ENCODE data around the gene MAGEA9B.
"Not testable (repeated sequence)": the region's sequence is repeated elsewhere in the genome, so short reads cannot be mapped to it uniquely, and the experiment has no call there.

Gene MAGEA9B

GRCh38 chrX:149610511-149610910 is 23.3 kb upstream of the MAGEA9B start:
- Histone ChIP-seq H3K9ac (ENCODE audit: low read depth, low read length) (no peak overlapping the region), H3K9me3 (ENCODE audit: control insufficient read depth, insufficient read depth, low read length) (peaks cover 5% of the 10 kb centered on the region), H3K4me3 (ENCODE audit: low read depth, low read length) (no peak overlapping the region), H3K4me1 (ENCODE audit: control insufficient read depth, insufficient read depth, low read length) (no peaks in the 10 kb centered on the region), H3K27me3 (ENCODE audit: control insufficient read depth, insufficient read depth, low read length) (no peaks in the 10 kb centered on the region), H3K36me3 (ENCODE audit: control insufficient read depth, insufficient read depth, low read length) (no peaks in the 10 kb centered on the region)

GRCh38 chrX:149607699-149608098 is 20.4 kb upstream of the MAGEA9B start:
- H3K9ac ChIP-seq (ENCODE audit: low read depth, low read length) = no peak overlapping the region
- H3K4me3 ChIP-seq (ENCODE audit: low read depth, low read length) = no peak overlapping the region
- peaks cover 3% of the 10 kb centered on the region for H3K36me3 ChIP-seq (ENCODE audit: control insufficient read depth, insufficient read depth, low read length)
- H3K27me3 ChIP-seq (ENCODE audit: control insufficient read depth, insufficient read depth, low read length) = no peaks in the 10 kb centered on the region
- H3K4me1 ChIP-seq (ENCODE audit: control insufficient read depth, insufficient read depth, low read length) = no peaks in the 10 kb centered on the region
- no peaks in the 10 kb centered on the region for H3K9me3 ChIP-seq (ENCODE audit: control insufficient read depth, insufficient read depth, low read length)

GRCh38 chrX:149605248-149605885 is 18.1 kb upstream of the MAGEA9B start:
- H3K9me3 ChIP-seq (ENCODE audit: control insufficient read depth, insufficient read depth, low read length); H3K4me3 ChIP-seq (ENCODE audit: low read depth, low read length); H3K36me3 ChIP-seq (ENCODE audit: control insufficient read depth, insufficient read depth, low read length); H3K27me3 ChIP-seq (ENCODE audit: control insufficient read depth, insufficient read depth, low read length); H3K4me1 ChIP-seq (ENCODE audit: control insufficient read depth, insufficient read depth, low read length); H3K9ac ChIP-seq (ENCODE audit: low read depth, low read length): not testable (repeated sequence)

GRCh38 chrX:149598603-149599002 is 11.3 kb upstream of the MAGEA9B start:
- H3K4me3 ChIP-seq (ENCODE audit: low read depth, low read length); H3K9ac ChIP-seq (ENCODE audit: low read depth, low read length); H3K27me3 ChIP-seq (ENCODE audit: control insufficient read depth, insufficient read depth, low read length); H3K4me1 ChIP-seq (ENCODE audit: control insufficient read depth, insufficient read depth, low read length); H3K9me3 ChIP-seq (ENCODE audit: control insufficient read depth, insufficient read depth, low read length); H3K36me3 ChIP-seq (ENCODE audit: control insufficient read depth, insufficient read depth, low read length): not testable (repeated sequence)

GRCh38 chrX:149595943-149596342 is 8.7 kb upstream of the MAGEA9B start:
- not testable (repeated sequence) for H3K9me3 ChIP-seq (ENCODE audit: control insufficient read depth, insufficient read depth, low read length); H3K9ac ChIP-seq (ENCODE audit: low read depth, low read length); H3K36me3 ChIP-seq (ENCODE audit: control insufficient read depth, insufficient read depth, low read length); H3K4me1 ChIP-seq (ENCODE audit: control insufficient read depth, insufficient read depth, low read length); H3K27me3 ChIP-seq (ENCODE audit: control insufficient read depth, insufficient read depth, low read length); H3K4me3 ChIP-seq (ENCODE audit: low read depth, low read length)

GRCh38 chrX:149595214-149595613 is 8.0 kb upstream of the MAGEA9B start, which contains the start of gene HSFX2:
Gene HSFX2 (minus strand): TSS chrX:149595314. CDS start chrX:149594700, 614 bp downstream.
- not testable (repeated sequence) for H3K4me1 ChIP-seq (ENCODE audit: control insufficient read depth, insufficient read depth, low read length); H3K27me3 ChIP-seq (ENCODE audit: control insufficient read depth, insufficient read depth, low read length); H3K9me3 ChIP-seq (ENCODE audit: control insufficient read depth, insufficient read depth, low read length); H3K36me3 ChIP-seq (ENCODE audit: control insufficient read depth, insufficient read depth, low read length); H3K9ac ChIP-seq (ENCODE audit: low read depth, low read length); H3K4me3 ChIP-seq (ENCODE audit: low read depth, low read length)

- H3K4me1 ChIP-seq (ENCODE audit: control insufficient read depth, insufficient read depth, low read length); H3K36me3 ChIP-seq (ENCODE audit: control insufficient read depth, insufficient read depth, low read length); H3K27me3 ChIP-seq (ENCODE audit: control insufficient read depth, insufficient read depth, low read length); H3K9ac ChIP-seq (ENCODE audit: low read depth, low read length); H3K9me3 ChIP-seq (ENCODE audit: control insufficient read depth, insufficient read depth, low read length); H3K4me3 ChIP-seq (ENCODE audit: low read depth, low read length): not testable (repeated sequence)
Measured at GRCh38 chrX:149590993-149591392, 3.7 kb upstream of the MAGEA9B start.

- H3K36me3 ChIP-seq (ENCODE audit: control insufficient read depth, insufficient read depth, low read length); H3K4me1 ChIP-seq (ENCODE audit: control insufficient read depth, insufficient read depth, low read length); H3K4me3 ChIP-seq (ENCODE audit: low read depth, low read length); H3K27me3 ChIP-seq (ENCODE audit: control insufficient read depth, insufficient read depth, low read length); H3K9me3 ChIP-seq (ENCODE audit: control insufficient read depth, insufficient read depth, low read length); H3K9ac ChIP-seq (ENCODE audit: low read depth, low read length): not testable (repeated sequence)
Measured at GRCh38 chrX:149585631-149586030, 1.6 kb downstream of the MAGEA9B start.

GRCh38 chrX:149573456-149573855 is 13.8 kb downstream of the MAGEA9B start:
- not testable (repeated sequence) for H3K4me3 ChIP-seq (ENCODE audit: low read depth, low read length); H3K4me1 ChIP-seq (ENCODE audit: control insufficient read depth, insufficient read depth, low read length); H3K36me3 ChIP-seq (ENCODE audit: control insufficient read depth, insufficient read depth, low read length); H3K9me3 ChIP-seq (ENCODE audit: control insufficient read depth, insufficient read depth, low read length); H3K27me3 ChIP-seq (ENCODE audit: control insufficient read depth, insufficient read depth, low read length); H3K9ac ChIP-seq (ENCODE audit: low read depth, low read length)

- Histone ChIP-seq H3K4me1 (ENCODE audit: control insufficient read depth, insufficient read depth, low read length) (no peaks in the 10 kb centered on the region), H3K9ac (ENCODE audit: low read depth, low read length) (no peak overlapping the region), H3K9me3 (ENCODE audit: control insufficient read depth, insufficient read depth, low read length) (no peaks in the 10 kb centered on the region), H3K4me3 (ENCODE audit: low read depth, low read length) (no peak overlapping the region), H3K27me3 (ENCODE audit: control insufficient read depth, insufficient read depth, low read length) (no peaks in the 10 kb centered on the region), H3K36me3 (ENCODE audit: control insufficient read depth, insufficient read depth, low read length) (no peaks in the 10 kb centered on the region)
Measured at GRCh38 chrX:149572743-149573142, 14.5 kb downstream of the MAGEA9B start.

- Histone ChIP-seq H3K4me3 (ENCODE audit: low read depth, low read length) (no peak overlapping the region), H3K9me3 (ENCODE audit: control insufficient read depth, insufficient read depth, low read length) (no peaks in the 10 kb centered on the region), H3K27me3 (ENCODE audit: control insufficient read depth, insufficient read depth, low read length) (no peaks in the 10 kb centered on the region), H3K36me3 (ENCODE audit: control insufficient read depth, insufficient read depth, low read length) (no peaks in the 10 kb centered on the region), H3K9ac (ENCODE audit: low read depth, low read length) (no peak overlapping the region), H3K4me1 (ENCODE audit: control insufficient read depth, insufficient read depth, low read length) (no peaks in the 10 kb centered on the region)
Measured at GRCh38 chrX:149571770-149572169, 15.5 kb downstream of the MAGEA9B start.

GRCh38 chrX:149570668-149571067 is 16.6 kb downstream of the MAGEA9B start:
- Histone ChIP-seq H3K36me3 (ENCODE audit: control insufficient read depth, insufficient read depth, low read length) (no peaks in the 10 kb centered on the region), H3K4me1 (ENCODE audit: control insufficient read depth, insufficient read depth, low read length) (no peaks in the 10 kb centered on the region), H3K27me3 (ENCODE audit: control insufficient read depth, insufficient read depth, low read length) (no peaks in the 10 kb centered on the region), H3K9ac (ENCODE audit: low read depth, low read length) (no peak overlapping the region), H3K9me3 (ENCODE audit: control insufficient read depth, insufficient read depth, low read length) (no peaks in the 10 kb centered on the region), H3K4me3 (ENCODE audit: low read depth, low read length) (no peak overlapping the region)
